Activated CD4-positive, alpha-beta T cell treated with anti-CD3 and anti-CD28 coated beads, Interleukin-2, amount 50 U/mL, for 4 hours (primary cell): Measurements from ENCODE around the gene PDZD2.
"Not testable (repeated sequence)": the region's sequence is repeated elsewhere in the genome, so short reads cannot be mapped to it uniquely, and the experiment has no call there.

Experiments used
- DNase-seq, 2 experiments: peaks; one replicate each; pipeline ENCODE4 v3.0.0-alpha.2; 2020

The PDZD2 gene

GRCh38 chr5:31939151-31939550 is 300.2 kb downstream of the PDZD2 start:
- no peak for DNase-seq

- no peak for DNase-seq
These were observed 302.3 kb downstream of the PDZD2 start for GRCh38 chr5:31941151-31941755.

- DNase-seq = no peak
These were observed 303.6 kb downstream of the PDZD2 start for GRCh38 chr5:31942546-31942945.

GRCh38 chr5:31944684-31945445 is 305.9 kb downstream of the PDZD2 start:
- no peak for DNase-seq

GRCh38 chr5:31948006-31948405 is 309.1 kb downstream of the PDZD2 start:
- no peak for DNase-seq

- DNase-seq = no peak
These were observed 313.1 kb downstream of the PDZD2 start for GRCh38 chr5:31952067-31952466.

GRCh38 chr5:31954091-31954490 is 315.2 kb downstream of the PDZD2 start:
- DNase-seq = no peak

- DNase-seq = no peak
These were observed 318.2 kb downstream of the PDZD2 start for GRCh38 chr5:31957151-31957550.

- no peak for DNase-seq
These were observed 323.4 kb downstream of the PDZD2 start for GRCh38 chr5:31962351-31962751.

- no peak for DNase-seq
These were observed 324.0 kb downstream of the PDZD2 start for GRCh38 chr5:31962871-31963307.

- no peak for DNase-seq
These were observed 324.6 kb downstream of the PDZD2 start for GRCh38 chr5:31963358-31964006.

- DNase-seq = no peak
These were observed 325.1 kb downstream of the PDZD2 start for GRCh38 chr5:31964007-31964360.

- no peak for DNase-seq
These were observed 326.3 kb downstream of the PDZD2 start for GRCh38 chr5:31965227-31965626.

GRCh38 chr5:31966936-31967335 is 328.0 kb downstream of the PDZD2 start:
- DNase-seq = no peak

- no peak for DNase-seq
These were observed 328.5 kb downstream of the PDZD2 start for GRCh38 chr5:31967461-31967860.

GRCh38 chr5:31972558-31972957 is 333.6 kb downstream of the PDZD2 start:
- DNase-seq = no peak

- DNase-seq = not testable (repeated sequence)
These were observed 336.3 kb downstream of the PDZD2 start for GRCh38 chr5:31975189-31975612.

GRCh38 chr5:31976169-31976568 is 337.2 kb downstream of the PDZD2 start:
- no peak for DNase-seq

GRCh38 chr5:31981361-31981945 is 342.5 kb downstream of the PDZD2 start:
- DNase-seq = no peak

GRCh38 chr5:31982027-31982426 is 343.1 kb downstream of the PDZD2 start:
- DNase-seq = no peak

GRCh38 chr5:31982621-31983020 is 343.7 kb downstream of the PDZD2 start:
- DNase-seq = no peak

GRCh38 chr5:31983851-31984250 is 344.9 kb downstream of the PDZD2 start:
- no peak for DNase-seq

- DNase-seq = no peak
These were observed 345.8 kb downstream of the PDZD2 start for GRCh38 chr5:31984691-31985090.

GRCh38 chr5:31986101-31986500 is 347.2 kb downstream of the PDZD2 start:
- DNase-seq = no peak
